Neuronal stem cell (in vitro differentiated cells): Measurements from ENCODE around the gene PDE11A.

ENCODE experiments used
- DNase-seq: peaks from one replicate; pipeline ENCODE4 v3.0.0-alpha.2; 2013; ENCODE audit warnings: low spot score
- H2AFZ ChIP-seq: one replicate; pipeline ENCODE4 v1.6.1; 2013; ENCODE audit warnings: mild to moderate bottlenecking, low read length, inconsistent platforms
- H2AK5ac ChIP-seq: 2 replicates; pipeline ENCODE4 v1.6.1; 2013; ENCODE audit warnings: low read depth, mild to moderate bottlenecking, inconsistent platforms, low read length, moderate library complexity, mixed read lengths
- H2BK120ac ChIP-seq: 2 replicates; pipeline ENCODE4 v1.6.1; 2013; ENCODE audit warnings: low read depth, mild to moderate bottlenecking, inconsistent platforms, low read length, moderate library complexity, mixed read lengths
- H2BK12ac ChIP-seq: one replicate; pipeline ENCODE4 v1.6.1; 2013; ENCODE audit warnings: low read length, inconsistent platforms
- H2BK15ac ChIP-seq: 2 replicates; pipeline ENCODE4 v1.6.1; 2013; ENCODE audit warnings: mild to moderate bottlenecking, low read length, inconsistent platforms, mixed read lengths
- H2BK5ac ChIP-seq: one replicate; pipeline ENCODE4 v1.6.1; 2013; ENCODE audit warnings: inconsistent platforms, mild to moderate bottlenecking, low read length, moderate library complexity
- H3K14ac ChIP-seq: one replicate; pipeline ENCODE4 v1.6.1; 2013; ENCODE audit warnings: low read length, inconsistent platforms
- H3K18ac ChIP-seq: 2 replicates; pipeline ENCODE4 v1.6.1; 2013; ENCODE audit warnings: low read length, inconsistent platforms
- H3K23ac ChIP-seq: 2 replicates; pipeline ENCODE4 v1.6.1; 2013; ENCODE audit warnings: low read depth, mild to moderate bottlenecking, mixed read lengths, low read length, inconsistent platforms; ENCODE audit not compliant: poor library complexity
- H3K27ac ChIP-seq: replicated peaks from 3 replicates; pipeline ENCODE4 v1.5.1; 2013; ENCODE audit warnings: low read length, inconsistent platforms
- H3K27me3 ChIP-seq, 3 experiments: 2 replicates each; pipeline ENCODE4 v1.6.1; 2013; ENCODE audit warnings: low read length in 3 of 3, mild to moderate bottlenecking in 2 of 3, inconsistent platforms in 1 of 3, low read depth in 1 of 3, mixed read lengths in 1 of 3, moderate library complexity in 1 of 3; ENCODE audit not compliant: control insufficient read depth in 3 of 3, insufficient read depth in 3 of 3
- H3K36me3 ChIP-seq, 2 donors: replicated peaks in 1 of 2; 2 replicates each; pipeline ENCODE4 v1.6.1; 2013; ENCODE audit warnings: low read length in 2 of 2; ENCODE audit not compliant: control insufficient read depth in 2 of 2, insufficient read depth in 2 of 2
- H3K4ac ChIP-seq: 2 replicates; pipeline ENCODE4 v1.6.1; 2013; ENCODE audit warnings: inconsistent platforms, mild to moderate bottlenecking, low read length, moderate library complexity
- H3K4me1 ChIP-seq, 2 donors: 1 replicate in 1 of 2; 2 replicates in 1 of 2; pipeline ENCODE4 v1.6.1; 2013; ENCODE audit warnings: low read length in 2 of 2, low read depth in 1 of 2; ENCODE audit not compliant: control insufficient read depth in 2 of 2, insufficient read depth in 1 of 2
- H3K4me2 ChIP-seq: one replicate; pipeline ENCODE4 v1.6.1; 2013; ENCODE audit warnings: mild to moderate bottlenecking, low read length, inconsistent platforms; ENCODE audit not compliant: insufficient read depth, poor library complexity, severe bottlenecking
- H3K4me3 ChIP-seq, 2 donors: 2 replicates each; pipeline ENCODE4 v1.5.1; 2013; ENCODE audit warnings: low read length in 2 of 2, mild to moderate bottlenecking in 2 of 2, inconsistent platforms in 1 of 2, moderate library complexity in 1 of 2
- H3K79me1 ChIP-seq: one replicate; pipeline ENCODE4 v1.6.1; 2013; ENCODE audit warnings: low read depth, mild to moderate bottlenecking, inconsistent platforms, low read length, moderate library complexity
- H3K9ac ChIP-seq: one replicate; pipeline ENCODE4 v1.6.1; 2013; ENCODE audit warnings: mild to moderate bottlenecking, low read depth, low read length, inconsistent platforms; ENCODE audit not compliant: poor library complexity
- H3K9me3 ChIP-seq, 2 donors: replicated peaks in 1 of 2; 2 replicates each; pipeline versions ENCODE3 to v1.6.1; 2013; ENCODE audit warnings: low read length in 2 of 2, mild to moderate bottlenecking in 2 of 2, inconsistent platforms in 1 of 2, low read depth in 1 of 2, mixed read lengths in 1 of 2, moderate library complexity in 1 of 2; ENCODE audit not compliant: control insufficient read depth in 2 of 2, insufficient read depth in 1 of 2
- H4K8ac ChIP-seq: one replicate; pipeline ENCODE4 v1.6.1; 2013; ENCODE audit warnings: low read depth, mild to moderate bottlenecking, inconsistent platforms, low read length, moderate library complexity
- H4K91ac ChIP-seq: one replicate; pipeline ENCODE4 v1.6.1; 2013; ENCODE audit warnings: low read length, low read depth, mild to moderate bottlenecking, inconsistent platforms; ENCODE audit not compliant: poor library complexity
- WGBS, 2 donors: extraction: QIAGEN DNeasy Blood & Tissue Kit; methylation state at CpG; one replicate each; pipeline ENCODE4 v1.1.7; 2013; ENCODE audit warnings: missing lambda C conversion rate in 2 of 2, mixed read lengths in 1 of 2; ENCODE audit not compliant: insufficient read length in 2 of 2, insufficient replicate concordance in 1 of 2; ENCODE audit errors: extremely low coverage in 2 of 2; 5-methylcytosine and 5-hydroxymethylcytosine counted together

The PDE11A gene

GRCh38 chr2:178109813-178110212 lies 37.2 kb upstream of the PDE11A start:
- no peak for DNase-seq
- Histone ChIP-seq H3K18ac (no peak overlapping the region), H3K9ac (no peak overlapping the region), H3K9me3 (no peaks in the 10 kb centered on the region), H2BK15ac (no peak overlapping the region), H2AFZ (no peak overlapping the region), H3K14ac (no peak overlapping the region), H3K4ac (no peak overlapping the region), H3K79me1 (peaks cover 3% of the 10 kb centered on the region), H3K27ac (no peak overlapping the region), H3K4me2 (no peak overlapping the region), H2BK120ac (no peak overlapping the region), H3K23ac (no peak overlapping the region), H3K36me3 (no peaks in the 10 kb centered on the region), H3K27me3 (no peaks in the 10 kb centered on the region), H3K4me1 (no peaks in the 10 kb centered on the region), H2BK12ac (no peak overlapping the region), H2BK5ac (no peak overlapping the region), H3K4me3 (no peak overlapping the region), H4K91ac (no peak overlapping the region), H4K8ac (no peak overlapping the region), H2AK5ac (no peak overlapping the region)
- WGBS, 2 donors = no CpG with 5 or more reads among the region's 1 CpG

GRCh38 chr2:178108176-178108575 lies 35.6 kb upstream of the PDE11A start:
- H3K18ac ChIP-seq = no peak overlapping the region
- no peaks in the 10 kb centered on the region for H3K9me3 ChIP-seq
- peak overlapping the region; percentile 73 for H3K23ac ChIP-seq
- no peak overlapping the region for H2AK5ac ChIP-seq
- no peaks in the 10 kb centered on the region for H3K27me3 ChIP-seq
- no peak overlapping the region for H3K4ac ChIP-seq
- H2BK15ac ChIP-seq = no peak overlapping the region
- WGBS, 2 donors = no CpG with 5 or more reads among the region's 21 CpGs
- H3K4me1 ChIP-seq = no peaks in the 10 kb centered on the region
- H4K8ac ChIP-seq = no peak overlapping the region
- no peak overlapping the region for H2BK12ac ChIP-seq
- H3K79me1 ChIP-seq = peaks cover 3% of the 10 kb centered on the region
- H2BK120ac ChIP-seq = no peak overlapping the region
- H3K4me2 ChIP-seq = no peak overlapping the region
- H3K4me3 ChIP-seq = no peak overlapping the region
- H2AFZ ChIP-seq = no peak overlapping the region
- no peak for DNase-seq
- H2BK5ac ChIP-seq = no peak overlapping the region
- no peak overlapping the region for H4K91ac ChIP-seq
- no peak overlapping the region for H3K9ac ChIP-seq
- H3K27ac ChIP-seq = no peak overlapping the region
- no peak overlapping the region for H3K14ac ChIP-seq
- no peaks in the 10 kb centered on the region for H3K36me3 ChIP-seq

GRCh38 chr2:178106053-178106452 lies 33.5 kb upstream of the PDE11A start:
- no CpG with 5 or more reads among the region's 2 CpGs for WGBS, 2 donors

GRCh38 chr2:178105566-178105965 lies 33.0 kb upstream of the PDE11A start:
- Histone ChIP-seq H4K91ac (no peak overlapping the region), H3K4ac (no peak overlapping the region), H3K9me3 (no peaks in the 10 kb centered on the region), H4K8ac (no peak overlapping the region), H3K27me3 (no peaks in the 10 kb centered on the region), H3K9ac (no peak overlapping the region), H3K14ac (no peak overlapping the region), H2BK120ac (no peak overlapping the region), H2BK12ac (no peak overlapping the region), H2AFZ (no peak overlapping the region), H3K27ac (no peak overlapping the region), H2BK5ac (no peak overlapping the region), H3K79me1 (peaks cover 3% of the 10 kb centered on the region), H3K23ac (no peak overlapping the region), H3K4me1 (no peaks in the 10 kb centered on the region), H2AK5ac (no peak overlapping the region), H3K18ac (no peak overlapping the region), H3K4me2 (no peak overlapping the region), H2BK15ac (no peak overlapping the region), H3K4me3 (no peak overlapping the region), H3K36me3 (no peaks in the 10 kb centered on the region)
- WGBS, 2 donors = no CpG with 5 or more reads among the region's 2 CpGs
- DNase-seq = no peak

More at GRCh38 chr2:178106053-178106452, 33.5 kb upstream of the PDE11A start:
- Histone ChIP-seq H3K36me3 (no peaks in the 10 kb centered on the region), H3K27ac (no peak overlapping the region), H2BK120ac (no peak overlapping the region), H3K9ac (no peak overlapping the region), H3K9me3 (no peaks in the 10 kb centered on the region), H2AFZ (no peak overlapping the region), H3K4ac (no peak overlapping the region), H2BK15ac (no peak overlapping the region), H3K4me3 (no peak overlapping the region), H3K23ac (no peak overlapping the region), H3K4me2 (no peak overlapping the region), H4K91ac (no peak overlapping the region), H3K27me3 (no peaks in the 10 kb centered on the region), H2BK12ac (no peak overlapping the region), H3K79me1 (peaks cover 3% of the 10 kb centered on the region), H3K18ac (no peak overlapping the region), H3K14ac (no peak overlapping the region), H3K4me1 (no peaks in the 10 kb centered on the region), H2AK5ac (no peak overlapping the region), H2BK5ac (no peak overlapping the region), H4K8ac (no peak overlapping the region)
- DNase-seq = no peak
